Mammary epithelial cell (primary cell): ENCODE results near the gene LDB1.

Source experiments
- CTCF ChIP-seq, 2 donors: IDR thresholded peaks in 1 of 2; conservative IDR thresholded peaks in 1 of 2; 2 replicates each; pipeline ENCODE4 v1.5.1; 2011 to 2012; ENCODE audit warnings: inconsistent platforms in 2 of 2, low read length in 2 of 2, mild to moderate bottlenecking in 2 of 2, control low read depth in 1 of 2, low read depth in 1 of 2; ENCODE audit not compliant: insufficient read depth in 1 of 2; ENCODE audit errors: extremely low read depth in 1 of 2
- EZH2 ChIP-seq: IDR thresholded peaks from 2 replicates; pipeline ENCODE4 v1.6.1; 2012; ENCODE audit warnings: low read length, inconsistent platforms, borderline replicate concordance

- TF ChIP-seq CTCF (conservative IDR thresholded peaks at IDR 0.05 in 1 of 2, IDR thresholded peaks at IDR 0.05 in 1 of 2; ENCODE audit: extremely low read depth in 1 of 2, insufficient read depth in 1 of 2, low read depth in 1 of 2, low read length in 2 of 2) (no peak), EZH2 (no peak)
These were observed 28.1 kb upstream of the LDB1 start for GRCh38 chr10:102148275-102148674.
